Activated CD4-positive, CD25-positive, alpha-beta regulatory T cell (primary cell): ENCODE measurements around the gene NEDD1.

Experiments used
- DNase-seq, 4 experiments: peaks; one replicate each; lab custom pipeline; 2025; lab: John Stamatoyannopoulos, UW

NEDD1 gene

DNA sequence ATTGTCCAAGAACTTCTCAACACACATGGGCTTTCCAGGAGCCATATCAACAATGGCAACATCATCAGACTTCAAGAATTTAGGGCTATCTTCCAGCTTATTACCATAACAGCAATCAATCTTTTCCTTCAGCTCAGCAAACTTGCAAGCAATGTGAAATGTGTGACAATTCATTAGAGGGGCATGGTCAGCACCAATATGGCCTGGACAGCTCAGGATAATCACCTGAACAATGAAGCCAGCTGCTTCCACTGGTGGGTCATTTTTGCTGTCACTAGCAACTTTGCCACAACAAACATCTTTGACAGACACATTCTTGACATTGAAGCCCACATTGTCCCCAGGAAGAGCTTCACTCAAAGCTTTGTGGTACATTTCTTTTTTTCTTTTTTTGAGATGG, 5.9 kb upstream of the NEDD1 start:
- DNase-seq = no peak

DNA sequence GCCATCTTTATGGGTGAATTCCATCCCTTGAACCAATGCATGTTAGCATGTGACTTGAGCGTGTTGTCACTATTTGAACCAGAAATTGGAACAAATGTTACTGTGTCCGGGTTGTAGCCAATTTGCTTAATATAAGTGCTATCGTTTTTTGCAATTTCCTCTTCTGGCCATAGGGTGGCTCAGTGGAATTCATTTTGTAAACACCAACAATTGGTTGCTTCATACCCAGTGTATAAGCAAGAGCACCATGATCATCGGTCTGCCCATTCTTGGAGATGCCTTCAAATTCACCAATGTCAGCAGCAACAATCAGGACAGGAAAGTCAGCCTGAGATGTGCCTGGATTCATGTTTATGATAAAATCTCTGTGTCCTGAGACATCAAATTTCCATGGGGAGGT, 5.0 kb upstream of the NEDD1 start:
- no peak for DNase-seq

DNA sequence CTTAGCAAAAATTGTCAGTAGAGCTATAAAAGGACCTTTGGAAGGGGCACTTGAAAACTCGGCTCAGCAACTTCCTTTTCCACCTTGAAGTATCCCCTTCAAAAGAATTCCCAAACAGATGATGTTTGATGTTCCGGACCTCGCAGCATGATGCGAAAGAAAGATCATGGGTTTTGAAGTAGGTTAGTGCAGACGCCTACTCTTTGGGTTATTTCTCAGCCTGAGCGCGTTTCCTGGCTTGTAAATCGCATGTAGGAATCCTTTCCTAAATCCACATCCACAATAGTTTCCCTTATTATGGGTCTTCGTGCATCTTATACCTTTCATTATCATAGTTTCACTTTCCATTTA, 584 bp upstream of the NEDD1 start:
- DNase-seq = no peak

DNA sequence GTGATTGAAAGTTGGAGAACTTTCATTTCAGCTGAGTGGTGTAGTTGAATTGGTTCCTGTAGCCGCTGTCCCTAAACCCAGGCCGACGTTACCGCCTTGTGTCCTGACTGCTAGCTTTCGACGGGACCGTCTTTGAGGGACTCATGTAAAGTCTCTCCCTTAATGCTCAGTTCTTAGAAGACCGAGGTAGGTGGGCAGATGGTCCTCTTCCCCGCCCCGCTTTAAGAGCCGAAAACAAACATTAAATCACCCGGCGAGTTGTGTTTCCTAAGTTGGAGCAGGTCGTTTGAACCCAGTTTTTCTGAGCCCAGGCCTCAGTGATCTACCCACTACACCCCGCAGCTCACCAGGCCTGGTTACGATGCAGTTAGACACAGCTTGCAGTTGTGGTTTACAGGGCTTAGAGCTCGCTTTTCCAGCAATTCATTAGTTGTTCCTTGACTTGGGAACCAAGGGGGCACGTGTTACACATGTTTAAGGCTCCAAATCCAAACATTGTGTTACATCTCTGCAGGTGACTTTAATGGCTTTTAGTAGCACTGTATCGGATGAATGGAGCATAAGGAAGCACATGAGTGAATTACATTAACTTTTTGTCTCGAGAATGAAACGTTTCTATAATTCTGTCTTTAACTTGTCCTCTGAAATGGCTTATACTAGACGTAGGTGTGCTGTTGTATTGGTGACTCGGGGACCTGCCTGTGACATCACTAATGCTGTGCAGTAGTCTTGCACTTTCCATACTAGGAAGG, 790 bp downstream of the NEDD1 start:
- DNase-seq = no peak

DNA sequence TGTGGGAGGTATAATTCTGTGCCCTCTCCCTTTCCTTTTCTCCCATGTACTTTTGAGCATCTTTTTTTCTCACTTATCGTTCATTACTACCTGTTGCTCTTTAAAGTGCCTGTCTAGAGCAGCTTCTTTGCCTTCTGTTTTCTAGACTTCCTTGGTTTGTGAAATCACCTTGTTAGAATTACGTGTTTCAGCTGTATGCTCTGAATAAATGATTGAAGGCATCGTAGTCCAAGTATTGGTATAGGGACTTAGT, 1.3 kb downstream of the NEDD1 start:
- DNase-seq = no peak

DNA sequence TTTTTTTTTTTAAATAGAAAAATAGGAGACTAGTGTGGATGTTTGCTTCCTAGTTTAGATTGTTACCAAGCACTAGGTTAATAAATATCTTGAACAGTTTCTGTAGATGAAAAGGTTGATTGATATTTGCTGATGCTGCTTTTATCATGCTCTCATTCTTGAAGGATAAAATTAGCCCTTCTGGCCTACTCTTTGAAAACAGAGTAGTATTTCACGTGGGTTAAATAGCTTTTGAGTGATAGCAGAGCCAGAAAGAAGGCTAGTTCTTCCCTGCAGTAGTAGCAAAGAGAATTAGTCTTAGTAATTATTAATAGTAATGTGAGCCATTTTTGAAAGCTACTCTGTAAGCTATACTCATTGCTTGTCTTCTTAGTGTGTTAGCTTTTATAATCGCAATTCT, 5.2 kb downstream of the NEDD1 start:
- no peak for DNase-seq

DNA sequence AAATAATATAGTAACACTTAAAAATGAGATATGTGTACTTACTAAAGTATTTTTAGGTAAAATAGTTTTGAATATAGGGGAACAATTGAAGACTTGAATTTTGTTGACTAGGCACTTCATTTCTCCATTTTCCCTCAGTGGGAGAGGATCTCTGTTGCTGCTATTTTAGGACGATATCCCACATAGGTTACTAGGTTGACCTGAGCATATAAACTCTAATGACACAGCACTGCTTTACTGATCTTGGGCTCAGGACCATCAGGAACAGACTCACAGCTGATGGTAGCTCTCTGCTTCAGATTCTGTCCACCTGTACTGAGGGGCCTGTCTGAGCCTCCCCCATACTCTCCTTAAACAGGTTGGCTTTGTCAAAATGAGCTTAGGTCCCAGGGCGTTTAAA, 5.9 kb downstream of the NEDD1 start:
- no peak for DNase-seq

DNA sequence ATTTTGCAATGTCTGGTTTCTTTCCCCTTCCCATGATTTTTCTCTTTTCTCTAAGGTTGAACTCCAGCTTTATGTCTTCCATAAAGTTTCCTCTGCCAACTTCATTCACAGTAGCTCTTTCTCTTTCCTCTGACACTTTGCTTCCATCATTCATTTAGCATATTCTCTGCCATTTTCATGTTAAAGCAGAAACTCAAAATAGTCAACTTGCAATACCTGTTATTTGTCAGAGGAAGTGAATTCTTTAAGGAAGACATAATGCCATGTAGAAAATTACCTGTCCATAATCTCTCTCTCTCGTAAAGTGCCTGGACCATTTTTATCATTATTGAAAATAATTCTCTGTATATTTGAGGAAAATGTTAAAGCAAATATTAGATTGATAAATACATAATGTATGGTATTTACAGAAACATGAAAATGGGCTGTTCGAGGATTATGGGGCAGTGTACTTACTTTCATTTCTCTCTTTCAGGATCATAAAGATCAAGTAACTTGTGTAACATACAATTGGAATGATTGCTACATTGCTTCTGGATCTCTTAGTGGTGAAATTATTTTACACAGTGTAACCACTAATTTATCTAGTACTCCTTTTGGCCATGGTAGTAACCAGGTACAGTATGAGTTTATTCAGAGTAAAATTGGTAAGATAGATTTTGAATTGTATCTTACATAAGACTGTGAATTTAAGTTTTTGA, 12.6 kb downstream of the NEDD1 start:
- DNase-seq = no peak

DNA sequence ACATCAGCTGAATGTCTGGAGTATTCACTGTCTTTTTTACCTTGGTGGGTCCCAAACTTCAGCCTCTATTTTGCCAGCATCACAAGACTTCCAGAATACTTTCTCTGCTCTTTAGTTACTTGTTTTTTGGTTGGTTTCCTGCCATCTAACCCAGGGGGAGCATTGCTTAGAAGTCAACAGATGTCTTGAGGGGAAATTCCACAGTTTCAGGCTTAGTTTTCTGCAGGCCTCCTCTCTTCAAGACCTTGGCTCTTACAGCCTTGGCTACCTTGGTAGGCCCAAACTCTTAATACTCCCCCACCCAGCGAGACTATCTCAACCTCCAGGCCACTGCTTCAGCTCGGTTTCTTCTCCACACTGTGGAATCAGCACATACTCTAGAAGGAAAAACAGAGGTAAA, 41.7 kb downstream of the NEDD1 start:
- DNase-seq = no peak

DNA sequence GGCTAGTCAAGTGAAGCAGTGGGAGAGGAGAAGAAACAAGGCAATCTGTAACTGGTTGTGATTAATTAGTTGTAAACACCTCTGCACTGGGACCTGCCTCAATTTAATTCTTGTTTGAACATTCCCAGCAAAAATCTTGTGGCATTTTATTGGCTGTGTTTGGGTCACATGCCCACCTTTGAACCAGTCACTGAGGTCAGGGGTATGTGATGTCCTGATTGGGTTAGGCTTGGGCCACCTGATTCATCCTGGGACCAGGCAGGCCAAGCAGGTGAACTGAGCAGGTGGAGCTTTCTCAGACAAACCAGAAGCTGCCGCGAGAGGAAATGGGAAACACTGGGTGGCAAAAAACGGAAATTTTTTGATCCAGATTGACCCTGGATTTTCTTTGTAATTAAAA, 72.5 kb downstream of the NEDD1 start:
- no peak for DNase-seq

DNA sequence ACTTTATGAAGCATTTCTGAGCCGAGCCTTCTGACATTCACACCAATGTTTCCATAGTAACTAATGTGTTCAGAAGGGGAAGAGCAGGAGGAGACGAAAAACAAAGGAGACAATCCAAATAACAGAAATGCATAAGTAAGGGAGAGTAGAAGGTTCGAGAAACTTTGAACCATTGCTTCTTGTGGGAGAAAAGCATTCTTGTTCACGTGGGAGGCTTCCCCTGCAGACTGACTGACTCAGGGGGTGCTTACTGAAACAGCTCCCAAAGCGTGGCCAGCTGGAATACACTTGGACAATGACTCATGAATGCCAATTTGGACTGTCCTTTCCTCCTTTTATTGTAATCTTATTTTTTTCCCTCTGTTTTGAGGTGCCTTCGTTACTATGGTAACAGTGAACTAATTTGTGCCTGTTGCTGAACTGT, 73.9 kb downstream of the NEDD1 start:
- DNase-seq = no peak

DNA sequence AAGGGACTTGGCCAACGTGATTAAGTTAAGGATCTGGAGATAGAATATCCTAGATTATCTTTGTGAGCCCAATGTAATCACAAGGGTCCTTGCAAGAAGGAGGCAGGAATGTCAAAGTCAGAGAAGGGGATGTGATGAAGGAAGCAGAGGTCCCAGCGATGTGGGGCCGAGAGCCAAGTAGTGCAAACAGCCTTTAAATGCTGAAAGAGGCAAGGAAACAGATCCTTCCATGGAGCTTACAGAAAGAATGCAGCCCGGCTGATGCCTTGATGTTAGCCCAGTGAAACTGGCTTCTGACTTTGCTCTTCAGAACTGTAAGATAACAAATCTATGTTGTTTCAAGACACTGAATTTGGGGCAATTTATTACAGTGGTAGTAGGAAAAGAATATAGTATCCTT, 74.9 kb downstream of the NEDD1 start:
- DNase-seq = no peak

DNA sequence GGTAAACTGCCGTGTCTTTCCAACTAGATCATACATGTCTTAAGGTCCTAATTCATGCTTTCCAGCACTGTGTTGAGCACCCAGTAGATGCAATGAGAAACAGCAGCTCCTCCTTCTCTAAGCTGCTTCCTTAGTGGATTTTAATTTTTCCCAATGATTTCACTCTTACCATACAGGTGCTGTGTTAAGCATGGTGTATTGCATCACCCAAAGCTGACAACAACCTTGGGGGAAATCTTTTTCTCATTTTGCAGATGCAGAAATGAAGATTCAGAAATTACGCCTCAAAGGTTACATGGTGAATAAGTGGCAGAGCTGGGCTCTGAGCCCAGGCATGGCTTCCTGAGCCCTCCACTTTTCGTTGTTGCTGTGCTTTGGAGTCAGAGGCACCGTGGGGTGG, 75.6 kb downstream of the NEDD1 start:
- DNase-seq = no peak

DNA sequence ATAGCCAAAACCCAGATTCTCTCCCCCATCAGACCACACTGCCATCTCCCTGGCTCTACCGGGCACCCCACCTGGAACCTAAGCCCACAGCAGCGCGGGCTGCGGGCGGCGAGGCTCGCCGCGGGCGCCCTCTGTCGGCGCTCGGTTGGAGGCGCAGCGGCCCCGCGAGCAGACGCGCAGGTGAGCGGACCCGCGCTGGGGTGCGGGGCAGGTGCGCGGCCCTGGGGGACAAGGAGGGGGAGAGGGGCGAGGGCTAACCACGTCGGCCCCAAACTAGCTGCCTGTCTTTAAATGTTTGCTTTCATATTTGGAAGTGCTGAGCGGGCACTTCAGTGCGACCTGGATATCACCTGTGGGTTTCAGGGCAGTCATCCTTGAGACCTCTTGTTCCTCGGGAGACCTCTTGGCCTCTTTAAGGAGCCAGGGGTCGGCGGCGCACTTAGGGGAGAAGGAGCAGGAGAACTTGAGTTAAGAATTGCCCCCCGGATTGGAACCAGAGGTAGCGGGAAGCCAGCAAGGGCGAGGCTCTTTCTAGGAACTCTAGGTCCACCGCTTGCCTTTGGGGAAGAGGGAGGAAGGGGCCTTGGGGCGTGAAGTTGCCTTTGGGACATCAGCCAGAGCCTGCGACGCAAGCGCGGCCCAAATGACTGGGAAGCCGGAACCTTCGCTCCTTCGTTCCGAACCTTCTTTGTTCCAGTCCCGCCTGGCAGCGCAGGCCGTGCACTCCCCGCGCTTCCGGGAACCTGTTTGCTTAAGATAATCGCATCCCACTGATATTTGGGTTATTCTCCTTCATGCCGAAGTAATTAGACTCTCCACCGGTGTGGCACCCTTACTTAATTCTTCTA, 78.7 kb downstream of the NEDD1 start:
- DNase-seq = peak in 3 of 4 experiments; percentile 3 to 6 (median 4)

DNA sequence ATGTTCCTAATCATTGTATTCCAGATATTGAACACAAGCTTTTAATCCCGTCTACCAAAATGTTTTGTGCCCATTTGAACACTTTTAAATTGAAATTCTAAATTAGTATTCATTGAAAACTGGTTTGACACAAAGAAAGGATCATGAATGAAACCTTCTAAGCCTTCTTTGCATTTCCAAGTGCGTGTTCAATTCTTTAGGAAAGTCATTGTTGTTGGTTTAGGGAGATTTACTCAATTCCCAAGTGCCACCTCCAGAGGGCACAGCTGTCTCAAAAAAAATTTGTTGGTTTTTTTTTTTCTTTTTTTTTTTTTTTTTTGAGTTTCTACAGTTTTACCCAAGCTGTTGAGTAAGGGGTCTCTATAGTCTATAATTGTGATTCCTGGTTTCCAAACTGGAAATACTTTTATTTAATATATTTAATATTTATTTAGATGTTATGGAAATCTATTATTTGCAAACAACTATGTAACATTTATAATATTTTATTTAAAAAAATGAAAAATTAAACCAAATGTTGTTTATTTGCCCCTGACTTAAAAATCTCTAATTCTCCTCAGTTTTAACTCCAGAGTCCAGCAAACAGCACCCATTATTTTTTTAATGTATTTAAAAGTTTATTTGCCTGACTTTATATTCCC, 79.9 kb downstream of the NEDD1 start:
- DNase-seq = no peak

DNA sequence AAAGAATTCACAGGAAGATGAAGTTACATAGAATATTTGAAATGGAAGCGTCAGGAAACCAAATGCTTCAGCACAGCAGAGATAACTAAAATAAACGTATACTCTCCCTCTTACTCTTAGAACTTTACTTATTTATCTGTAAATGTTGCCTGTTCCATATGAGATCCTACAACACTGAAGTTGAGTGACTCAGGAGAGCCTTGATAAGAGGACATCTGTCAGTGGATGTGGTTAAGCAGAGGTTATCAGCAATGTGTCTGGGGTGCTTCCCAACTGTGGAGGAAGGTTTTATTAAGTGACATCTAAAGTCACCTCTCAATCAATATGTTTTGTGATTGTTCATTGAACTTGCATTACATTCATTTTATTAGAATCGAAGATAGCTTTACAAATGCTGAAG, 81.9 kb downstream of the NEDD1 start:
- DNase-seq = no peak

DNA sequence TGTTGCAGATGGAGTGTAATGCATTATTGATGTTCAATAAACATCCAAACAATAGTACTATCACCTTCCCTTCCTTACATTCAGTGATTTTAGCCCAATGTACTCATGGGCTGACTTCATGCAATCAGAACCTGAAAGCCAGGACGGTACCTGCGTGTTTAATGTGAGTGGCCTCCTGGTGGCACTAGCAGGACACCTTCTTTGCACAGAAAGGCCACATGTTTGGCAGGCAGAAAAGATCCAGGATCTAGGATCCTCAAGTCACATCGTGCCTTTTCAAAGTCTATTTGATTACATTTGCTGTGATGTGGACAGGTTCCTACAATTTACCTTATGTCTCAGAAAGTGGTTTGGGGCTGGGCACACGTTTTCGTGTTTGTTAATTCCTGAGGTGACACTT, 82.9 kb downstream of the NEDD1 start:
- DNase-seq = no peak

DNA sequence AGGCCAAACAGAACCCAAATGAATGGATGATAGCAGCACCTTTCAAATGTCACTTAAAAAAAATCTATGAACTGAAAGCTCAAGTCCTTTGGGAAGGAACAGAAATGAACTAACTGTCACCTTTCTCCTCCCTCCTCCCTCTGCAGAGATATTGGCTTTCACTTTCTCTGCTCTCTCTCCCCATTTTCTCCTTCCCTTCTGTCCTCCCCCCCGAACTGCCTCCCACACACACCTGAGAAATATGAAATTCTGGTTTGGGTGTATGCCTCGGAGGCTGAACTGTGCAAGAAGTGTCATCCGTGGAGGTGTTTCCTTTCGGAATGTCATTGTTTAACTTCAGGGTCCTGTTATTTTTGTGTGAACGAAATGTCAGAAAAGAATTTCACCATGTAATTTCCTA, 87.8 kb downstream of the NEDD1 start:
- DNase-seq = no peak

DNA sequence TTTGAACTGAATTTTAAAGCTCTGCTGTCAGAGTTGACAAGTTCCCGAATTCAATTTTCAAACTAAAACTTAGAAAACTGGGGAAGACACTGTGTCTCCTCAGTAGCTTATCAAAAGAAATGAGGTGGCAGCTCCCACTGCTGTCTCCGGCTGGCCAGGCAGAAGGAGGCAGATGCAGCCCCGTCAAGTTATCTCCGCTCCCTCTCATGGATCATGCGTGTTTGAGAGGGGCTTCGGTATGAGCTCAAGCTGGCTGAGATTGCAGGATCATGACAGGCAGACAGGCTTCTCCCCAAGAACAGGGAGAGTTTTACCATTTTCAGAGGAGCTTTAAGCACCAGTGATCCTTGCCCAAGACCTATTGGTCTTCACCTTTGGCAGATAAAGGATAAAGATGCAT, 88.8 kb downstream of the NEDD1 start:
- no peak for DNase-seq

DNA sequence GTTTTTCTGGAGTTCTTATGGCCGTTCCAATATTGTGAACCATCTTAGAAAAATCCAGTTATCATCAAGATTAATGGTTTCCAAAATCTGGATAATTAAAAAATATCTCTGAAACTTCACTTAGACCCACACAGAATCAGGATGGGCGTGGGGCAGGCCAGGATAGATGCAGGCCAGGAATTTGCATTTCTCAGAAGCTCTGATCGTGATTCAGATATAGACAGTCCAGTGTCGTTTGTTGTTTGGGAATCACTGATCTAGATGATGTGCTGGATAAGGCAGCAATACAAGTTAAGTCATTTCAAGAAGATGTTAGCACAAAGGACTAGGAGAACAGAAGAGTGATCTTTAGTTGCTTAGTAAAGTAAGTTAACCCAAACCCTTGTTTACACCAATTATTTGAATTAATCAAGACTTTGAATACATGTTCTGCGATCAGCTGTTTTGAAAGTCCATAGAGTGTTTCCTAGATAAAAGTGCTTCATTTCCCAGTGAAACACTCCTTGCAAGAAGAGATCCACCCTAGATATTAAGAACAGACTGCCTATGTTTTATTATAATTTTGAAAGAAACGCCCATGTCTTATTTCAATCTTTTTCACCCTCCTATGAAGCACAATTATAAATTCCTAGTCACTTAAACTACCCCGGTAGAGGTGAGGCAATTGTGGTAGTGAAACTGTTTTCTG, 90.9 kb downstream of the NEDD1 start:
- DNase-seq = no peak

DNA sequence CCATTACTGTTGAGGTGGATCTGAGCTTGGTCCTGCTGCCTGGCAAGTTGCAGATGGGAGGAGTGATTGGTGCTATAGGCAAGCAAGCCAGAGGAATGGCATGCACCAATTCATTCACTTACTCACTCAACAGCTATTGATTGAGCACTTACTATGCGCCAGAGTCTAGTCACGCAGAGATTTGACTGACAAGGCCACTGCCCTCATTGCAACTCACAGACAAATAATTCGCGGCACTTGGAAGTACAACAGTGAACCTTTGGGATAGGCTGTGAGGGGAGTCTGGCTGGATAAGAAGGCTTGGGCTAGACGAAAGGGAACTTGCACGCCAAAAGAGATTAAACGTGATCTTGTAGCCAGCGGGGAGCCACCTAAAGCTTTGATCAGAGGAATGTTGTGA, 96.2 kb downstream of the NEDD1 start:
- no peak for DNase-seq
